GM12892 (cell line): ENCODE data around the gene EYS. TPM values are rescaled to one million over a fixed set of nuclear protein-coding genes. Genes with fewer than 3 reads are reported as not detected.

ENCODE experiments used
- DNase-seq: peaks from one replicate; pipeline ENCODE4 v3.0.0; 2011; ENCODE audit not compliant: insufficient read length
- FAIRE-seq: peaks from 2 replicates; lab custom pipeline; 2011; peaks lifted over from hg19 to GRCh38; lab: Jason Lieb, UNC
- POLR2A ChIP-seq: IDR thresholded peaks from 2 replicates; pipeline ENCODE4 v1.6.1; 2011; ENCODE audit warnings: low read depth, low read length, control low read depth
- POLR2AphosphoS5 ChIP-seq: IDR thresholded peaks from 2 replicates; pipeline ENCODE4 v1.6.1; 2011; ENCODE audit warnings: low read depth, low read length, control low read depth
- TAF1 ChIP-seq: IDR thresholded peaks from 2 replicates; pipeline ENCODE4 v1.6.1; 2011; ENCODE audit warnings: low read depth, mild to moderate bottlenecking, control low read depth, low read length, borderline replicate concordance
- polyA plus RNA-seq: library from polyadenylated mRNA; unstranded; fragments of >200 nt; gene quantifications from one replicate; pipeline ENCODE4 v1.2.1, GENCODE V29; 2012; ENCODE audit warnings: missing spikeins, inconsistent platforms; ENCODE audit not compliant: missing spikeins

The EYS gene
- 0.30 TPM for polyA plus RNA-seq

GRCh38 chr6:65707126-65707826 lies at the start of gene EYS:
EYS (minus strand) TSS chr6:65707226; CDS start chr6:65495410, 211,816 bp downstream.
- FAIRE-seq, result no peak
- no peak for DNase-seq

DNA sequence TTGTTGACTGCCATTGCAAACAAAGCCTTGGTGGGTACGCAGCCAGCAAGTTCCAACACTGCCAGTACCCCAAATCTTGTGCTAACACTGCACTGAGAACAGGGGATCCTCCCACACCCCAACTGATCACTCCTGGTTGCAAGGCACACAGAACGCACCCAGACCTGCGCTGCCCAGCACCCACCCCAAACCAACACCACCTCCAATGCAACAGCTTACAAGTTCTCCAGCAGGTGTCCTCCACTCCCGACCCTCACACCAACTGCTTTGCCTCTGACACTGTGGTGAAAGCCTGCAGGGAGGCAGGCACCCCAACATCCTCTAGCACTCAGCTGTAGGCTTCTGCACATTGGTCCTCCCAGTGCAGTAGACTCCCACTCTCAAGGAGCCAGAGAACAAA lies 39.3 kb upstream of the EYS start:
- no peak for FAIRE-seq
- no peak for DNase-seq
- TF ChIP-seq POLR2A (no peak), POLR2AphosphoS5 (no peak), TAF1 (no peak)

More at GRCh38 chr6:65707126-65707826, at the start of gene EYS:
- no peak for TF ChIP-seq POLR2AphosphoS5
- no peak for TF ChIP-seq POLR2A
- no peak for TF ChIP-seq TAF1

DNA sequence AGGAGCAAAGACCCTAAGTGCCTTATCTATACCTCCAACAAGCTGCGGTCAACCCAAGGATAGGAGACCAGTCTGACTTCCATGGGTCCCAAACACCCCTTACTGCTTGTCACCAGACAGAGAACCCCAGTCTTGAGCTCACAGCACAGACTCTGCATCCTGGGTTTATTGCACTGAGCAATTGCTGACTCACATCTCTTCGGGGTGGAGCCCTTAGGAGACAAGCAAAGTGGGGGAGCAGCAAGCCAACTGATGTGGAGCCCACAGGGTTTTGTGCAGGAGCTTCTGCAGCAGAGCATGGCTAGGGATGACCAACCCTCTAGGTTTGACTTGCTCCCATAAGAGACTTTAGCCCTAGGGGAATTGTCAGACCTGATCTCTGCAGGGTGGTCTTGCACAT lies 38.6 kb upstream of the EYS start:
- no peak for DNase-seq
- no peak for TF ChIP-seq POLR2AphosphoS5
- FAIRE-seq, result no peak

DNA sequence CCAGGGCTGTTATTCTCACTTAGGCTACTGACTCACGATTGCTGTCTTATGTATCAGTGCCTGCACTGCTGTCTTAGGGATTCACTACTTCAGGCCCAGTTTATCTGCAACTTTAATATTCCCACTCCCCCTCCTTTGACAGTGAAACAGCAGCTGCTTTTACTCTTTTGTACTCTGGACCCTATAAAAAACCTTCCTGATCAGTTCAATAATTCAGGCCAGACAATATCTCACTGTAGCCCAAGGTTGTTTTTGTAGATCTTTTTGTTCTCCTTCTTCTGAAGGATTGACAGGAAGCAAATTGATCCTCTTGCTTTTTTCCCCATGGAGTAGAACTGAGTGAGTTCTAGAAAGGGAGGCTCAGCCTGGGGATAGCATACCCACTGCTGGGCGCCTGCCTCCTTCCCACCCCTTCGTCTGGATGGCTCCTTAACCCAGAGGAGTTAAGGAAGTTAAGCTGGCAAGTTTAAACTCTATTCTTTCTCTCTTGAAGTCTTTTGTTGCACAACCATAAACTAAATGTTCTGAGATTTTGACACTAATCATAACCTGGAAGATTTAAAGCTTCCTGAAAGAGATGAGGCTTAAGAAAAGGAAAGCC lies 22.0 kb upstream of the EYS start:
- TF ChIP-seq POLR2AphosphoS5, result no peak
- no peak for TF ChIP-seq POLR2A
- TF ChIP-seq TAF1, result no peak
- FAIRE-seq, result no peak
- no peak for DNase-seq

GRCh38 chr6:65719101-65719500 lies 12.1 kb upstream of the EYS start:
- no peak for TF ChIP-seq POLR2AphosphoS5
- TF ChIP-seq TAF1, result no peak
- no peak for TF ChIP-seq POLR2A
- DNase-seq (no peak), FAIRE-seq (no peak)

- DNase-seq (no peak), FAIRE-seq (no peak)
- TF ChIP-seq POLR2AphosphoS5 (no peak), TAF1 (no peak), POLR2A (no peak)
These were observed 4.5 kb upstream of the EYS start for GRCh38 chr6:65711531-65711930.

DNA sequence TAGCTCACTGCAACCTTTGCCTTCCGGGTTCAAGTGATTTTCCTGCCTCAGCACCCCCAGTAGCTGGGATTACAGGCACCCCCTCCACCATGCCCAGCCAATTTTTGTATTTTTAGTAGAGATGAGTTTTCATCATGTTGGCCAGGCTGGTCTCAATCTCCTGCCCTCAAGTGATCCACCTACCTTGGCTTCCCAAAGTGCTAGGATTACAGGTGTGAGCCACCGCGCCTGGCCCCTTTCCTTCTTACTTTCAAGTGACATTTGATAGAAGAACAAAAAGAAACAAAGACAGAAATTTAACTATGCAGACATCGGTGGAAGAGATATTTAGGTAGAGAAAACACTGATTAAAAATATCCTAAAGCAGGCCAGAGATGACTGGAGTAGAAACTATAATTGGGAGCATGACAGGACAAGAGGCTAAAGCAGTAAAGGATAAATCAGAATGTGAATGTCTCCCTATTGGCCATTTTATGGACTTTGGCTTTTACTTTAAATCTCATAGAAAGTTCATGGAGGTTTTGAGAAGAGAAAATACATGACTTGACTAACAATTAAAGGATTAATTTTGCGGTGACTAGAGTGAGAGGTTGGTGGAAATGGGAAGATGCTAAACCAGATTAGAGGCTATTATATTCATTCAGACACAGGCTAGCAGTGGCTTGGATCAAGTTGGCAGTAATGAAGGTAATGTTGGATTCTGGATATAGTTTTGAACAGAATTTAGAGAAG lies 2.2 kb upstream of the EYS start:
- FAIRE-seq (no peak), DNase-seq (no peak)
- TF ChIP-seq POLR2A (no peak), TAF1 (no peak), POLR2AphosphoS5 (no peak)

DNA sequence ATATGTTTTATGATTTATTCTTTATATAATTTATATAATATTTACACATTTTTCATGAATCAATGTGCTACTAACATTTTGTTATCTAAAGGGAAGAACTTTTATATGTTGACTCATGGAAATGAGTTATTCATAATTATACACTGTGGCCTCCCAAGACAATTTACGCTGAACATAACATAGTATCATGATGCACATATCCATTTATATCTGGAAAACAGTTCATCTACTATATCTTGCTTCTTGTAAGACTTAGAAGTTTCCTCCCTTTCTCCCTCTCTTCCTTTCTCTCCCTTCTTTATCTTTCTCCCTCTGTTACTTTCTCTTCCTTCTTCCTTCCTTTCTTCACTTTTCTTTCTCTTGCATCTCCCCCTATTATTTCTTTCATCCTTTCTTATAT lies 1.1 kb upstream of the EYS start:
- DNase-seq (no peak), FAIRE-seq (no peak)
- TF ChIP-seq POLR2A (no peak), TAF1 (no peak), POLR2AphosphoS5 (no peak)

- TF ChIP-seq POLR2AphosphoS5, result no peak
- no peak for TF ChIP-seq POLR2A
- TF ChIP-seq TAF1, result no peak
- no peak for FAIRE-seq
- DNase-seq, result no peak
These were observed 590 bp downstream of the EYS start for GRCh38 chr6:65706436-65706835.

- DNase-seq (no peak), FAIRE-seq (no peak)
- TF ChIP-seq POLR2AphosphoS5 (no peak), POLR2A (no peak), TAF1 (no peak)
These were observed 5.7 kb downstream of the EYS start for GRCh38 chr6:65701325-65701724.

- TF ChIP-seq POLR2A (no peak), POLR2AphosphoS5 (no peak), TAF1 (no peak)
- DNase-seq (no peak), FAIRE-seq (no peak)
These were observed 6.5 kb downstream of the EYS start for GRCh38 chr6:65700561-65700960.
